ENCODE results near the gene DIAPH2. TPM values are rescaled to one million over a fixed set of nuclear protein-coding genes. Genes with fewer than 3 reads are reported as not detected.

Gene DIAPH2
- total and polyA plus RNA-seq, 2 donors from 2014 or later = 2.1 to 15.0 TPM

DNA sequence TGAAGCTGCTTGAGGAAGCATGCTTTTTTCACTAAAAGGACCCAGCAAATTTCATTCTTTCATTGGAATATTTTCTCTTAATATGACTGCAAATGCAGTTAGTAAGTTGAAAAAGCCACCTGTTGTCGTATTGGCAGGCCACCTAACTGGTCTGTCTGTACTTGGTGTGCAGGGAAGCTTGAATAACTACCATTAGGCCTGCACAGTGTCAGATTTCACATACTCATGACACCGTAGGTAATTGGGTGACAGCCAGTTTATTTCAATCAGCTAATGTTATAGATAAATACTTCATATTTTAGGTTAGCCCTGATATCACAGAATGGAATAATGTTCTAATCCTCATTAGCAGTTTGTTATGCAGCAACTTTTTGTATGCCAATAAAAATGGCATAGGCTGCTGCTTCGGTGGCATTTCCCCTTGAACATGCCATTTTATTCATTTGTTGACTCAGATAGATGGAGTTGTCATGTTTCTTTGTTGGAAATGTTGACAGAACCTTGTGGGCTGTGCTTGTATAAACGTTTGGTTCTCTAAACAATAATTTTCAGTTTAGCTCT, 372.8 kb downstream of the DIAPH2 start:
- DNase-seq (peak in 2 of 5 donors; percentile 36 to 40), FAIRE-seq (no peak)
- no peaks in the 10 kb centered on the region for H3K9me3 ChIP-seq (ENCODE audit: control insufficient read depth in 2 of 3, insufficient read depth in 1 of 3, low read length in 3 of 3)
- H3K4me3 ChIP-seq (ENCODE audit: low read length in 3 of 3) = no peak overlapping the region
- intact Hi-C loops (cut with DNase I) = no loop called here
- H3K36me3 ChIP-seq (ENCODE audit: control insufficient read depth in 2 of 3, insufficient read depth in 3 of 3, low read length in 3 of 3) = no peaks in the 10 kb centered on the region
- no peak overlapping the region for H3K9ac ChIP-seq (ENCODE audit: low read length in 3 of 3)
- TF ChIP-seq, protein P1, sequence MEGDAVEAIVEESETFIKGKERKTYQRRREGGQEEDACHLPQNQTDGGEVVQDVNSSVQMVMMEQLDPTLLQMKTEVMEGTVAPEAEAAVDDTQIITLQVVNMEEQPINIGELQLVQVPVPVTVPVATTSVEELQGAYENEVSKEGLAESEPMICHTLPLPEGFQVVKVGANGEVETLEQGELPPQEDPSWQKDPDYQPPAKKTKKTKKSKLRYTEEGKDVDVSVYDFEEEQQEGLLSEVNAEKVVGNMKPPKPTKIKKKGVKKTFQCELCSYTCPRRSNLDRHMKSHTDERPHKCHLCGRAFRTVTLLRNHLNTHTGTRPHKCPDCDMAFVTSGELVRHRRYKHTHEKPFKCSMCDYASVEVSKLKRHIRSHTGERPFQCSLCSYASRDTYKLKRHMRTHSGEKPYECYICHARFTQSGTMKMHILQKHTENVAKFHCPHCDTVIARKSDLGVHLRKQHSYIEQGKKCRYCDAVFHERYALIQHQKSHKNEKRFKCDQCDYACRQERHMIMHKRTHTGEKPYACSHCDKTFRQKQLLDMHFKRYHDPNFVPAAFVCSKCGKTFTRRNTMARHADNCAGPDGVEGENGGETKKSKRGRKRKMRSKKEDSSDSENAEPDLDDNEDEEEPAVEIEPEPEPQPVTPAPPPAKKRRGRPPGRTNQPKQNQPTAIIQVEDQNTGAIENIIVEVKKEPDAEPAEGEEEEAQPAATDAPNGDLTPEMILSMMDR (IDR thresholded peaks at IDR 0.05; ENCODE audit: borderline replicate concordance, extremely low read depth, insufficient read depth) = no peak
- no peak overlapping the region for H3K27ac ChIP-seq (ENCODE audit: low read depth in 2 of 2, low read length in 2 of 2)
- no peaks in the 10 kb centered on the region for H3K4me1 ChIP-seq (ENCODE audit: control insufficient read depth in 2 of 3, insufficient read depth in 2 of 3, low read depth in 1 of 3, low read length in 3 of 3)
- no peaks in the 10 kb centered on the region for H3K27me3 ChIP-seq (ENCODE audit: control insufficient read depth, insufficient read depth, low read length)

DNA sequence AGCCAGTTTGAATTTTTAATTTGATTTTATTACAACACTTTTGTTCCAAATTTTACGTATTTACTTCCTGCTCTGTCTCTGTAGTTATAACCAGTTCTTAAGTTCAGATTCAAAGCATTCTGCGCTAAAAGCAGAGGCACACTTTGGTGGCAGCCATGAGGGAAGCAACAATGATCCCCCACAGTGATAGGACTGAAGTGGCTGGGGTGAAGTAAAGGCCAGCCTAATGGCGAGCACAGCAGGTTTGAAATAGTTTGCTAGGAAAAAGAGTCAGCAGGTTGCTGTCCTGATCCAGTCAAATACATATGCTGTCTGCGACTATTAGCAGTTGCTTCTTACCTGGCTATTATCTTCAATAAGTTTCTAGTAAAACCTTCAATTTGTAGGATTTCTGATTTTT, 375.4 kb downstream of the DIAPH2 start:
- H3K27me3 ChIP-seq (ENCODE audit: control insufficient read depth, insufficient read depth, low read length) = no peaks in the 10 kb centered on the region
- DNase-seq = no peak
- TF ChIP-seq, protein P1 (IDR thresholded peaks at IDR 0.05; ENCODE audit: borderline replicate concordance, extremely low read depth, insufficient read depth) = no peak
- H3K36me3 ChIP-seq (ENCODE audit: control insufficient read depth in 2 of 3, insufficient read depth in 3 of 3, low read length in 3 of 3) = no peaks in the 10 kb centered on the region
- H3K9me3 ChIP-seq (ENCODE audit: control insufficient read depth in 2 of 3, insufficient read depth in 1 of 3, low read length in 3 of 3) = no peaks in the 10 kb centered on the region
- H3K27ac ChIP-seq (ENCODE audit: low read depth in 2 of 2, low read length in 2 of 2) = no peak overlapping the region
- H3K4me3 ChIP-seq (ENCODE audit: low read length in 3 of 3) = no peak overlapping the region
- intact Hi-C loops (cut with DNase I) = no loop called here
- no peaks in the 10 kb centered on the region for H3K4me1 ChIP-seq (ENCODE audit: control insufficient read depth in 2 of 3, insufficient read depth in 2 of 3, low read depth in 1 of 3, low read length in 3 of 3)
- no peak overlapping the region for H3K9ac ChIP-seq (ENCODE audit: low read length in 3 of 3)
- no peak for FAIRE-seq

DNA sequence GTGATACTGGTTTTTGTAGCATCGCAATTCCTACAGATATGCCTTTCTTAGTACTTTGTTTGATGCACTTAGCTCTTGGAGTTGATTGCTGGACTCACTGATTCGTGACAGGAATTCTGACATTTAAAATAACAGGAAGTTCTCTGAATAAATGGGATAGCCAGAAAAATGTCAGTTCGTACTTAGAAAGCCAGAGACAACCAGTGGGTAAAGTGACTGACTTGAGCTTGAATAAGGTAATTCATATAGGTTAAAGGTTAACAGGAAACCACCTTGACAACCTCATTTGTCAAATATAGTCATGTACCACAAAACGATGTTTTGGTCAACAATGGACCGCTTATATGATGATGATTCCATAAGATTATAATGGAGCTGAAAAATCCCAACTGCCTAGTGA, 380.4 kb downstream of the DIAPH2 start:
- H3K27me3 ChIP-seq (ENCODE audit: control insufficient read depth, insufficient read depth, low read length) = no peaks in the 10 kb centered on the region
- FAIRE-seq (no peak), DNase-seq (no peak)
- TF ChIP-seq, protein P1 (IDR thresholded peaks at IDR 0.05; ENCODE audit: borderline replicate concordance, extremely low read depth, insufficient read depth) = no peak
- H3K27ac ChIP-seq (ENCODE audit: low read depth in 2 of 2, low read length in 2 of 2) = no peak overlapping the region
- no peaks in the 10 kb centered on the region for H3K4me1 ChIP-seq (ENCODE audit: control insufficient read depth in 2 of 3, insufficient read depth in 2 of 3, low read depth in 1 of 3, low read length in 3 of 3)
- no peaks in the 10 kb centered on the region for H3K9me3 ChIP-seq (ENCODE audit: control insufficient read depth in 2 of 3, insufficient read depth in 1 of 3, low read length in 3 of 3)
- H3K4me3 ChIP-seq (ENCODE audit: low read length in 3 of 3) = no peak overlapping the region
- H3K36me3 ChIP-seq (ENCODE audit: control insufficient read depth in 2 of 3, insufficient read depth in 3 of 3, low read length in 3 of 3) = no peaks in the 10 kb centered on the region
- intact Hi-C loops (cut with DNase I) = no loop called here
- H3K9ac ChIP-seq (ENCODE audit: low read length in 3 of 3) = no peak overlapping the region

DNA sequence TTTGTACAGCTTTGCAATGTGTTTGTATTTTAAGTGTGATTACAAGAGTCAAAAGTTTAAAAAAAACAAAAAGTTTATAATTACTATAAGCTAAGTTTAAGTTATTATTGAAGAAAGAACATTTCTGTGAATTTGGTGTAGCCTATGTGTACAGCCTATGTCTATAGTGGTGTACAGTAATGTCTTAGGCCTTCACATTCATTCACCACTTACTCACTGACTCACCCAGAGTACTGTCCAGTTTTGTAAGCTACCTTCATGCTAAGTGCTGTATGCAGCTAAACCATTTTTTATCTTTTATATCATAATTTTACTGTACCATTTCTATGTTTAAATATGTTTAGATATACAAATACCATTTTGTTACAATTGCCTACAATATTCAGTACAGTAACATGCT, 381.3 kb downstream of the DIAPH2 start:
- no peaks in the 10 kb centered on the region for H3K27me3 ChIP-seq (ENCODE audit: control insufficient read depth, insufficient read depth, low read length)
- TF ChIP-seq, protein P1 (IDR thresholded peaks at IDR 0.05; ENCODE audit: borderline replicate concordance, extremely low read depth, insufficient read depth) = no peak
- no peaks in the 10 kb centered on the region for H3K36me3 ChIP-seq (ENCODE audit: control insufficient read depth in 2 of 3, insufficient read depth in 3 of 3, low read length in 3 of 3)
- no peak overlapping the region for H3K9ac ChIP-seq (ENCODE audit: low read length in 3 of 3)
- no peak overlapping the region for H3K4me3 ChIP-seq (ENCODE audit: low read length in 3 of 3)
- no peak overlapping the region for H3K27ac ChIP-seq (ENCODE audit: low read depth in 2 of 2, low read length in 2 of 2)
- no peaks in the 10 kb centered on the region for H3K9me3 ChIP-seq (ENCODE audit: control insufficient read depth in 2 of 3, insufficient read depth in 1 of 3, low read length in 3 of 3)
- FAIRE-seq (peak; percentile 91), DNase-seq (no peak)
- intact Hi-C loops (cut with DNase I) = no loop called here
- H3K4me1 ChIP-seq (ENCODE audit: control insufficient read depth in 2 of 3, insufficient read depth in 2 of 3, low read depth in 1 of 3, low read length in 3 of 3) = no peaks in the 10 kb centered on the region
